ENCODE measurements around the gene PCNT. TPM values are rescaled to one million over a fixed set of nuclear protein-coding genes. Genes with fewer than 3 reads are reported as not detected.

Gene PCNT
- total RNA-seq, 6 donors from 2014 or later = 24.9 to 130 (median 44.4) TPM

- Histone ChIP-seq H3K4me3 (no peak overlapping the region), H3K9me3 (no peaks in the 10 kb centered on the region), H3K27ac (no peak overlapping the region), H3K36me3 (peaks cover 0 to 44% (median 2%) of the 10 kb centered on the region in 4 donors), H3K4me1 (peaks cover 0 to 3% (median 1%) of the 10 kb centered on the region in 4 donors), H3K27me3 (no peaks in the 10 kb centered on the region)
- no peak for TF ChIP-seq POLR2AphosphoS5 (IDR thresholded peaks at IDR 0.05)
- TF ChIP-seq CTCF (IDR thresholded peaks at IDR 0.05) = no peak
- TF ChIP-seq EP300 (IDR thresholded peaks at IDR 0.05) = no peak
- no peak for TF ChIP-seq POLR2A (IDR thresholded peaks at IDR 0.05)
- WGBS, 2 donors = 89 to 95% methylated on average over 1 to 6 of the region's 6 CpGs
- ATAC-seq (ENCODE audit: low FRiP score in 2 of 2) = peak in 1 of 2 donors; percentile 46
- DNase-seq = no peak
These were observed 165.3 kb downstream of the PCNT start for GRCh38 chr21:46489162-46489663.

GRCh38 chr21:46489800-46490199 is 165.8 kb downstream of the PCNT start:
- Histone ChIP-seq H3K9me3 (no peaks in the 10 kb centered on the region), H3K36me3 (peaks cover 0 to 50% (median 2%) of the 10 kb centered on the region in 4 donors), H3K27me3 (no peaks in the 10 kb centered on the region), H3K4me1 (peaks cover 0 to 3% (median 1%) of the 10 kb centered on the region in 4 donors), H3K4me3 (no peak overlapping the region), H3K27ac (no peak overlapping the region)
- ATAC-seq (ENCODE audit: low FRiP score in 2 of 2) (no peak), DNase-seq (peak in 1 of 2 donors; percentile 47)
- 95 to 97% methylated on average over 10 of the region's 10 CpGs for WGBS, 2 donors
- TF ChIP-seq POLR2AphosphoS5 (IDR thresholded peaks at IDR 0.05) (no peak), POLR2A (IDR thresholded peaks at IDR 0.05) (no peak), EP300 (IDR thresholded peaks at IDR 0.05) (no peak), CTCF (IDR thresholded peaks at IDR 0.05) (no peak)

GRCh38 chr21:46491553-46491952 is 167.6 kb downstream of the PCNT start:
- H3K9me3 ChIP-seq = no peaks in the 10 kb centered on the region
- WGBS, 2 donors = 95 to 99% methylated on average over 3 of the region's 3 CpGs
- DNase-seq = no peak
- ATAC-seq (ENCODE audit: low FRiP score in 2 of 2) = no peak
- no peak overlapping the region for H3K27ac ChIP-seq
- no peaks in the 10 kb centered on the region for H3K27me3 ChIP-seq
- peaks cover 0 to 3% (median 1%) of the 10 kb centered on the region in 4 donors for H3K4me1 ChIP-seq
- TF ChIP-seq POLR2A (IDR thresholded peaks at IDR 0.05) = no peak
- no peak for TF ChIP-seq EP300 (IDR thresholded peaks at IDR 0.05)
- TF ChIP-seq CTCF (IDR thresholded peaks at IDR 0.05) = no peak
- no peak for TF ChIP-seq POLR2AphosphoS5 (IDR thresholded peaks at IDR 0.05)
- no peak overlapping the region for H3K4me3 ChIP-seq
- peaks cover 0 to 49% (median 5%) of the 10 kb centered on the region in 4 donors for H3K36me3 ChIP-seq

GRCh38 chr21:46492851-46493250 is 168.9 kb downstream of the PCNT start:
- ATAC-seq (ENCODE audit: low FRiP score in 2 of 2) (no peak), DNase-seq (no peak)
- Histone ChIP-seq H3K4me1 (no peaks in the 10 kb centered on the region), H3K9me3 (no peaks in the 10 kb centered on the region), H3K36me3 (peaks cover 0 to 62% (median 12%) of the 10 kb centered on the region in 4 donors), H3K4me3 (no peak overlapping the region), H3K27me3 (no peaks in the 10 kb centered on the region), H3K27ac (no peak overlapping the region)
- TF ChIP-seq POLR2A (IDR thresholded peaks at IDR 0.05) (no peak), EP300 (IDR thresholded peaks at IDR 0.05) (no peak), POLR2AphosphoS5 (IDR thresholded peaks at IDR 0.05) (no peak), CTCF (IDR thresholded peaks at IDR 0.05) (no peak)
- 74 to 95% methylated on average over 5 of the region's 5 CpGs for WGBS, 2 donors

GRCh38 chr21:46493828-46494227 is 169.9 kb downstream of the PCNT start:
- ATAC-seq (ENCODE audit: low FRiP score in 2 of 2) (no peak), DNase-seq (no peak)
- H3K27ac ChIP-seq = no peak overlapping the region
- TF ChIP-seq POLR2AphosphoS5 (IDR thresholded peaks at IDR 0.05) = no peak
- TF ChIP-seq CTCF (IDR thresholded peaks at IDR 0.05) = no peak
- TF ChIP-seq EP300 (IDR thresholded peaks at IDR 0.05) = no peak
- TF ChIP-seq POLR2A (IDR thresholded peaks at IDR 0.05) = no peak
- no peak overlapping the region for H3K4me3 ChIP-seq
- H3K9me3 ChIP-seq = no peaks in the 10 kb centered on the region
- no peaks in the 10 kb centered on the region for H3K27me3 ChIP-seq
- 88 to 96% methylated on average over 6 of the region's 6 CpGs for WGBS, 2 donors
- H3K36me3 ChIP-seq = peaks cover 6 to 67% (median 22%) of the 10 kb centered on the region in 4 donors
- no peaks in the 10 kb centered on the region for H3K4me1 ChIP-seq
